Upper lobe of left lung (tissue), 4 donors: Measurements from ENCODE around the gene CDKL1.

Experiments
- POLR2A ChIP-seq, 4 donors: fragments of 450-650 bp; IDR thresholded peaks; one replicate each; pipeline ENCODE4 v1.5.1; 2016 to 2017; ENCODE audit warnings: antibody characterized with exemption in 4 of 4, mild to moderate bottlenecking in 2 of 4
- TF ChIP-seq, protein P1 (sequence below), 6 experiments: fragments of 450-650 bp in 4 of 6; fragments of 200-600 bp in 2 of 6; sonication (generic) in 2 of 6; IDR thresholded peaks; one replicate each; pipeline ENCODE4 v1.5.1; 2016 to 2019; ENCODE audit warnings: antibody characterized with exemption in 6 of 6

DNA sequence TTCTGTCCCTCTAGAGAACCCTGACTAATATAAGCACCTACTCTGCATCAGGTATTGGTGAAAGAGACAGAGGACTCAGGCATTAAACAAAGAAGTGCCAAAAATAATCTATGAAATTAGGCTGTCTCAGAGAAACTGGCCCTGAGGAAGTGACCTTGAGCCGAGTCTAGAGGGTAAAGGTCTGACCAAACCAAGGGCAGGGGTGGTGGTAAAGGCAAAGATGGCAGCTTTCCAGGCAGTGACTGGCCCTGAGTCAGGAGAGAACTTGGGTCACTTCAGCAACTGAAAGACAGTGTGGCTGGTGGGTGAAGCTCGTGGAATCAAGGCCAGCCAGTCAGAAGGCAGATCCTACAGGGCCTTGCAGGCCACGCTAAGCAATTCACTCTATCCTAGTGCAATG, 30.6 kb downstream of the CDKL1 start:
- TF ChIP-seq, protein P1, sequence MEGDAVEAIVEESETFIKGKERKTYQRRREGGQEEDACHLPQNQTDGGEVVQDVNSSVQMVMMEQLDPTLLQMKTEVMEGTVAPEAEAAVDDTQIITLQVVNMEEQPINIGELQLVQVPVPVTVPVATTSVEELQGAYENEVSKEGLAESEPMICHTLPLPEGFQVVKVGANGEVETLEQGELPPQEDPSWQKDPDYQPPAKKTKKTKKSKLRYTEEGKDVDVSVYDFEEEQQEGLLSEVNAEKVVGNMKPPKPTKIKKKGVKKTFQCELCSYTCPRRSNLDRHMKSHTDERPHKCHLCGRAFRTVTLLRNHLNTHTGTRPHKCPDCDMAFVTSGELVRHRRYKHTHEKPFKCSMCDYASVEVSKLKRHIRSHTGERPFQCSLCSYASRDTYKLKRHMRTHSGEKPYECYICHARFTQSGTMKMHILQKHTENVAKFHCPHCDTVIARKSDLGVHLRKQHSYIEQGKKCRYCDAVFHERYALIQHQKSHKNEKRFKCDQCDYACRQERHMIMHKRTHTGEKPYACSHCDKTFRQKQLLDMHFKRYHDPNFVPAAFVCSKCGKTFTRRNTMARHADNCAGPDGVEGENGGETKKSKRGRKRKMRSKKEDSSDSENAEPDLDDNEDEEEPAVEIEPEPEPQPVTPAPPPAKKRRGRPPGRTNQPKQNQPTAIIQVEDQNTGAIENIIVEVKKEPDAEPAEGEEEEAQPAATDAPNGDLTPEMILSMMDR (IDR thresholded peaks at IDR 0.05), result no peak
- no peak for TF ChIP-seq POLR2A (IDR thresholded peaks at IDR 0.05)
